Stimulated activated CD4-positive, alpha-beta T cell treated with anti-CD3 and anti-CD28 coated beads, Interleukin-4, amount 100 ng/mL, for 48 hours (primary cell): Measurements from ENCODE around the gene PTPRF.

Source experiments
- DNase-seq, 2 donors: peaks; one replicate each; pipeline ENCODE4 v3.0.0-alpha.2; 2020; ENCODE audit warnings: low read depth in 2 of 2

The PTPRF gene

DNA sequence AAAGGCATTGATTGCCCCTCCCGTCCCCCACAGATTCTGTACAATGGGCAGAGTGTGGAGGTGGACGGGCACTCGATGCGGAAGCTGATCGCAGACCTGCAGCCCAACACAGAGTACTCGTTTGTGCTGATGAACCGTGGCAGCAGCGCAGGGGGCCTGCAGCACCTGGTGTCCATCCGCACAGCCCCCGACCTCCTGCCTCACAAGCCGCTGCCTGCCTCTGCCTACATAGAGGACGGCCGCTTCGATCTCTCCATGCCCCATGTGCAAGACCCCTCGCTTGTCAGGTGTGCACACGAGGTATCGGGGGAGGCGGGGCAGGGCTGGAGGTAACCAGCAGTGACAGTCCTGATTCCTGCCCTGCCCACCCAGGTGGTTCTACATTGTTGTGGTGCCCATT, 74.5 kb downstream of the PTPRF start:
- DNase-seq: no peak

DNA sequence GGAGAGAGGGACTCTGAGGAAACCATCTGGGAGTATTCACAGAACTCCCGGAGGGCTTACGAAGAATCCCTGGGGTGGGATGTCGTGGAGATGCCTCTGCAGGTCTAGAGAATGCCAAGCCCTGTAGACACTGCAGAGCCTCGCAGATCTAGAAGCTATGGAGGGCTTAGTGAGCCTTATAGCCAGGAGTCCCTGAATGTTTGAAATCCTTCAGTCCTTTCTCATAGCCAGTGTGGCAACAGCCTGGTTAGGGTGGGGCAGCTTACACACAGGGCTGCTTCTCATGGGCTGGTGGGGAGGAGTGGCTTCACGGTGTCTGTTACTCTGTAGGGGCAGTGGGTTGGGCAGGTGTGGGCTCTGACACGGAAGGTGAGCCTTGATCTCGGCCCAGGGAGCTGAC, 75.1 kb downstream of the PTPRF start:
- DNase-seq: no peak

DNA sequence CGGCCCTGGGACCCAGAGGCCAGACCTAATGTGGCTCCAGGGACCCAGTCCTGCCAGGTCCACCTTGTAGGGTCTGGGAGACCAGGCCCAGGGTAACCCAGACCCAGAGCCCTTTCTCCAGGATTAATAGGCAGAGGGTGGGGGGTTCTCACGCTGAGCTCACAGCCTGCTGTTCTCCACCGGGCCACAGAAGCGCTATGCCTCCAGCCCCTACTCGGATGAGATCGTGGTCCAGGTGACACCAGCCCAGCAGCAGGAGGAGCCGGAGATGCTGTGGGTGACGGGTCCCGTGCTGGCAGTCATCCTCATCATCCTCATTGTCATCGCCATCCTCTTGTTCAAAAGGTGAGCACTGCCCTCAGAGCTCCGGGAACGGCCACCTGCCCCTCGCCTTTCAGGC, 75.9 kb downstream of the PTPRF start:
- DNase-seq: no peak

DNA sequence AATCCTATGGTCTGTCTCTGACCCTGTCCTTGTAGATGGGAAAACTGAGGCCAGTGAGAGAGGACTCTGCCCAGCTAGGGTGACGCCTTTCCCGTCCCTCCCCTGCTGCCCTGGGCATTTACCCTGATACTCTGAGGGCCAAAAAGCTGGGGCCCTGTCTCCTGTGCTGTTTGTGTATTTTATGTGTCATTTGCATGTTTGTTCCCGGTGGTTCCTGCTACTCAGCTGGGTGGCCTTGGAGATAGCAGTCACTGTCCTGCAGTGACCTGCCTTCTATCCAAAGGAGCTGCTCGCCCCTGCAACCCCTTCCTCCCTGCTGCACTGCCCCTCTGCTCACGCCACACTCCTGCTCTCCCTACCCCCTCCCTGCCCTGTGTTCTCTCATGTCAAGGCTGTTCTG, 78.1 kb downstream of the PTPRF start:
- DNase-seq: no peak

DNA sequence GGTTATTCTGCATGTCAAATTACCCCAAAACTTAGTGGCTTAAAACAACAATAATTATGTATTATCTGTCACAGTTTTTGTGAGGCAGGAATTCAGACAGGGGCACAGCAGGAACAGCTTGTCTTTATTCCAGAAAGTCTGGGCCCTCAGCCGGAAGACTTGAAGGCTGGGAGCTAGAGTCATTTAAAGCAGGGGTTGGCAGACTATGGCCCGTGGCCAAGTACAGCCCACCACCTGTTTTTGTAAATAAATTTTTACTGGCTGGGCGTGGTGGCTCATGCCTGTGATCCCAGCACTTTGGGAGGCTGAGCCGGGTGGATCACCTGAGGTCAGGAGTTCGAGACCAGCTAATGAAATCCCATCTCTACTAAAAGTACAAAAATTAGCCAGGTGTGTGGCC, 79.7 kb downstream of the PTPRF start:
- no peak for DNase-seq

DNA sequence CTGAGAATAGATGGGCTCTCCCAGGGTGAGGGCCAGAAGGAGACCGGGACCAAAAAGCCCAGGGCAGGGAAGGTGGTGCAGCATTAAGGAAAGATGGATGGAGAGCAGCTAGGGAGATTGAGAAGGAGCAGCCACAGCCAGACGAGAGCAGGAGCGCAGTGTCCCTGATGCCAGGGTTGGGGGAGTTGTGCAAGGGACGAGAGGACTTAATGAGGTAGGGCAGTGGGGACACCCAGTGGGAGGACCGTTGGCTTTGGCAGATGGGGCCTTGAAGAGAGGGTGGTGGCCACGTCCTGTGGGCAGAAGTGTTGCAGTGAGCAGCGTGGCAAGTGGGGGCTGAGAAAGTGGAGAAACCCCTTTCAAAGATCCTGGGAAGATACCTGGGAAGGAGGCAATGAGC, 81.3 kb downstream of the PTPRF start:
- no peak for DNase-seq

DNA sequence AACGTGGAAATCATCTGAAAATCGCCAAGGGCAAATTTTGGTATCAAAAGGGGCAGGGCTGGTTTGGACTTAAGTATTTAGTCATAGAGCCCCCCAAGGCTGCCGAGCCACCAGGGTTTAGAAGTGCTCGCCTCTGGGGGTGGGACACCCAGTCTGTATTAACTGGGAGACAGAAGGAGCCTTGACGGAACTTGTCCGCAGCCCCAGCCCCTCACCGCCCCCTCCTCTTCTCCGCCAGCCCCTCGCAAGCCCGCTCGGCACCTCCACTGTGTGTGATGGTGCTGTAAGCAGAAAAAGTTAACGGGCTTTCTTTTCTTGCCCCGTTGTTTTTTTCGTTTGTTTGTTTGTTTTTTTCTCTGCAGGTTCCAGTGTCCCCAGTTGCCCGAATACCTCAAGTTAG, 81.7 kb downstream of the PTPRF start:
- no peak for DNase-seq

DNA sequence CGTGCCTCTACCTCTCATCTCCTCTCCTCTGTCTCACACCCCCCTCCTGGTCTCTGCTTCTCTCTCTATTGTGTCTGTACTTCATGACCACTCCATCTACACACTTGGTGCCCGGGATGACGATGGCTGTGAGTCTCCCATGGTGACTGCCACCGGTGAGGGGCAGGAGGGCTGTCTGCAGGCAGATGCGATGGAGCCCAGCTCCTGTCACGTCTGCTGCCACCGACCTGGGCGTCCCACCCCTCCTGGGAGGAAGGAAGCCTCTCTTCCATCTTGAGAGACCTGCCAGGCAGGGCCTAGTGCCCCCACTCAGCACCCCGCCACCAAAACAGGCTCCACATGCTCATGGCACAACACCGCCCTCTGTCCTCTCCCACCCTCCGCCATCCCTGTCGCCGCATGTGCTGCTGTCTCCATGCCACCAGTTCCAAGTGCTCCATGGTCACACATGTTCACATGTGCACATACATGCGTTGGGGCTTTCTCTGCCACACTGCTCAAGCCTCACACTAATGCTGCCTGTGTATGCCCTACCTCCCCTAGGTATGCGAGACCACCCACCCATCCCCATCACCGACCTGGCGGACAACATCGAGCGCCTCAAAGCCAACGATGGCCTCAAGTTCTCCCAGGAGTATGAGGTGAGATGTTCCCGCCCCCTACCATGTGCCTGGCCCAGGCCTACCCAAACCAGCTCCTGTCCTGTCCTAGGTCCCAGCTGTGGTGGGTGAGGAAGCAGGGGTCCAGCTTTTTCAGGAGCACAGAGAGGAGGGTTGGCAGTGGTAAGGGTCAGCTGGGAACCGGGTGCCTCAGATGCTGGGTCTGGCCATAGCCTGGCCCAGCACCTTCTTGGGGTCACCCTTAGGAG, 82.6 kb downstream of the PTPRF start:
- no peak for DNase-seq

DNA sequence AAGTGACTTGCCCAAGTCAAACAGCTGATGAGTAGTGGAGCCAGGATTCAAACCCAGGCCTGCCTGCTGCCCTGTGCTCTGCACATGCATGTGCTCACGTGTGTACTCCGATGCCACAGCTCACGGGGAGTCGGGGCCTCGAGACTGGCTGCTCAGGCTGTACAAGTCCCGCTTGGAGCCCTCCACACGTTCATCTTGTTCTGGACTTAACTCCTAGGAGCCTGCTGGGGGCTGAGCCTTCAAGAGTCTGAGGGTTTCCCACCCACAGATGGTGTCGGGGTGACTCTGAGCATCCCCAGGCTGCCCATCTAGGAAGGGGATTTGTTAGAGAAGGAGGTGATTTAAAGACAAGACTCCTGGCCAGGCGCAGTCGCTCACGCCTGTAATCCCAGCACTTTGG, 83.5 kb downstream of the PTPRF start:
- no peak for DNase-seq

DNA sequence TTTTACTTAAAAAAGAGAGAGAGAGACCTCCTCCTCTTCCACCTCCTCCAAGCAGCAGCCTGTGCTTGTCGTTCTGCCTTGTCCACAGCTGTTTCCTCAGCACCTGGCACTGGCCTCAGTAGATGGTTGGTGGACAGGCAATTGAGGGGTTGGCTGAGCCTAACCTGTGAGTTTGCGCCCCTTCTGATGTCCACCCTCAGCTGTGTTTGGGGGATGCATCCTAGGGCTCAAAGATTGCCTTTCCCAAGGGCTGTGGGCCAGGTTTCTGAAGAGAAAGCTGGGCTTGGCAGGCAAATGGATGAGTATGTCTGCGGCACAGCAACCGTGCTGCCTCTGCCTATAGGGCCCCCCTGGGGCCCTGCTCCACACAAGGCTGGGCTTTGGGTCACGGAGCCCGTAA, 84.2 kb downstream of the PTPRF start:
- DNase-seq: no peak

DNA sequence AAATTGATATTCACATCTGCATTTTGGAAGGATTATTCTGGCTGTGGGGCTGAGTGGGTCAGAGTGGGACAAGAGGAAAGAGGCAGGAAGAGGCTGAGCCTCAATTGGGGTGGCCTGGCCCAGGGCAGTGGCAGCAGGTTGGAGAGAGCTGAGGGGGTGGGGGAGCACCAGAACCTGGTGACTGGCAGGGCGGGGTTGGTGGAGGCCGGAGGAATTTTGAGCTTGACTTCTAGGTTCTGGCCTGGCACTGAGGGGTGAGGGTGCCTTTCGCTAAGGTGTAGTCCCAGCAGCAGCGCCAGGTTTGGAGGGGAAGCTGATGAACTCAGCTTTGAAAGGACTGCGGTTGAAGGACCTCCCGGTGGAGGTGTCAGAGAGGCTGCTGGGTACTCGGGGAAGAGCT, 85.7 kb downstream of the PTPRF start:
- no peak for DNase-seq

DNA sequence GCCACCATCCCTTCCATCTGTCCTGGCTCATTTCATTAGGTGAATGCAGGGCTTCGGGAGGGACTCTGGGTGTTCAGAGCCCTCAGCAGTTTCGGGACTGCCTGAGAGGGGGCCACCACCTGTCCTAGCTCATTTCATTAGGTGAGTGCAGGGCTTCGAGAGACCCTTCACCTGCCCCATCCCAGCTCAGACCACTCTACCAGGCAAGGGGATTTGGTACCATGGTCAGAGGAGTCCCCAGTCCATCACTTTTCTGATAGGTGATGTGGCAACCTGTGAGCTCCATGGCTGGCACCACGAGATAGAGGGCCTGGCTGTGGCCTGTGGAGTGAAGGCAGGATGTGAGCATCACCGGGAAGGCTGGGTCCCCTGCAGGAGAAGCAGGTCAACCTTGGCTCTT, 86.3 kb downstream of the PTPRF start:
- DNase-seq: no peak

DNA sequence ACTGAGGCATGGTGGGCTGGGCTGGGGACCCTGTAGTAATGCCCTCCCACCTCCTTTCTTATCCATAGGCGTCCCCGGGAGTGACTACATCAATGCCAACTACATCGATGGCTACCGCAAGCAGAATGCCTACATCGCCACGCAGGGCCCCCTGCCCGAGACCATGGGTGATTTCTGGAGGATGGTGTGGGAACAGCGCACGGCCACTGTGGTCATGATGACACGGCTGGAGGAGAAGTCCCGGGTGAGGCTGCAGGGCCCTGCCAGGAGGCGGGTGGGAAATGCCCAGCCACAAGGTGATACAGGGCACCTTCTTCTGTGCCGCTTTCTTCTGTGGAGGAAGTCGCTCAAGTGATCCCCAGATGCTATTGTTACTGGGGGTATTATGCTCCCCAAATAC, 87.0 kb downstream of the PTPRF start:
- DNase-seq: no peak

DNA sequence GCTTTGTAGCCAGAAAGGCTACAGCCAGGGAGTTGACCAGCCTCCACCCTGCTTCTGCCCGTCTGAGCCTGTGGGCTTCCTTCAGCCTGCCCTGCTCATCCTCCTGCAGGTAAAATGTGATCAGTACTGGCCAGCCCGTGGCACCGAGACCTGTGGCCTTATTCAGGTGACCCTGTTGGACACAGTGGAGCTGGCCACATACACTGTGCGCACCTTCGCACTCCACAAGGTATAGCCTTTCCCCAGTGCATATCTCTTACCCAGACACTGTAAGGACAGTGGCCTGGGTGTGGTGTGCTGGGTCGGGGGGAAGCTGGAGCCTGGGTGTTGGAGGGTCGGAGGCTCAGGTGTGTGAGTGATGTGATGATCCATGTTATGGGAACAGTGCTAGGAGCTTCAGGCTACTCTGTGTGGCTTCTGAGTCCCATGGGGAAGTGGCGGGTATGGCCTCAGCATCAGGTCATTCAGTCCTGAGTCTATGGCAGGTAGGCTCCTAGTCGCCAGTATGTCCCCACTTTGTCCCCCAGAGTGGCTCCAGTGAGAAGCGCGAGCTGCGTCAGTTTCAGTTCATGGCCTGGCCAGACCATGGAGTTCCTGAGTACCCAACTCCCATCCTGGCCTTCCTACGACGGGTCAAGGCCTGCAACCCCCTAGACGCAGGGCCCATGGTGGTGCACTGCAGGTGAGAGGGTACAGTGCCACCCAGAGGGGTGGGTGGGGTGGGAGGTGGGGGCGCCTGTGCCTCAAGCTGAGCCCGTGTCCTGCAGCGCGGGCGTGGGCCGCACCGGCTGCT, 88.0 kb downstream of the PTPRF start:
- no peak for DNase-seq

DNA sequence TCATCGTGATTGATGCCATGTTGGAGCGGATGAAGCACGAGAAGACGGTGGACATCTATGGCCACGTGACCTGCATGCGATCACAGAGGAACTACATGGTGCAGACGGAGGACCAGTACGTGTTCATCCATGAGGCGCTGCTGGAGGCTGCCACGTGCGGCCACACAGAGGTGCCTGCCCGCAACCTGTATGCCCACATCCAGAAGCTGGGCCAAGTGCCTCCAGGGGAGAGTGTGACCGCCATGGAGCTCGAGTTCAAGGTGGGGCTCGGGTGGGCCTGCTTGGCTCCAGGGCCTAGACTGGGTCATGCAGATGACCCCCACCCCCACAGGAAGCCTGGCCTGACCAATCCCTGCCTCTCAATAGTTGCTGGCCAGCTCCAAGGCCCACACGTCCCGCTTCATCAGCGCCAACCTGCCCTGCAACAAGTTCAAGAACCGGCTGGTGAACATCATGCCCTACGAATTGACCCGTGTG, 88.7 kb downstream of the PTPRF start:
- no peak for DNase-seq

DNA sequence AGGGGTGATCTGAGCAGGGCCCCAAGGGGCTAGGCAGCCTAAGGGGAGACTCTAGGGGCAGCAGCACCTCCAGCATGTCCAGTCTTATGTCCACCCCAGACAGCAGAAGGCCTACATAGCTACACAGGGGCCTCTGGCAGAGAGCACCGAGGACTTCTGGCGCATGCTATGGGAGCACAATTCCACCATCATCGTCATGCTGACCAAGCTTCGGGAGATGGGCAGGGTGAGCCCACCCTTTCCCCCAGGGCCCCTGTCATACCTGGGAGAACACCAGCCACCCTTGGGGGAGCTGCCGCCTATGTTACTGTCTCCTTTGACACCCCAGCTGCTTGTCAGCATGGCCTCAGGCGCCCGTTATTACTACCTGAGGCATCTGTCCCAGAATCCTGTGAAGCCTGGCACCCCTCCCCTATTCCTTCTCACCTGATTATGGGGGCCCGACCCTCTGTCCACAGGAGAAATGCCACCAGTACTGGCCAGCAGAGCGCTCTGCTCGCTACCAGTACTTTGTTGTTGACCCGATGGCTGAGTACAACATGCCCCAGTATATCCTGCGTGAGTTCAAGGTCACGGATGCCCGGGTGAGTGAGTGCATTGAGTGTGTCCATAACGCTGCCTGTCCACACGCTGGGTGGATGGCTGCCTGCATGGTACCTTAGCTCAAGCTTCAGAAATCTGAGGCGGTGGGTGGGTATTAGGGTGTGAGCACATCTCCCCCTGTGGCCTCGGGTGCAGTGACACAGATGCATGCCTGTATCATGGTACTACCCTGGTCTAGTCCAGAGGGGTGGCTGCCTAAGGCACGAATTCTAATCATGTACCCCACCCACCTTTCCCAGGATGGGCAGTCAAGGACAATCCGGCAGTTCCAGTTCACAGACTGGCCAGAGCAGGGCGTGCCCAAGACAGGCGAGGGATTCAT, 89.6 kb downstream of the PTPRF start:
- DNase-seq: no peak

DNA sequence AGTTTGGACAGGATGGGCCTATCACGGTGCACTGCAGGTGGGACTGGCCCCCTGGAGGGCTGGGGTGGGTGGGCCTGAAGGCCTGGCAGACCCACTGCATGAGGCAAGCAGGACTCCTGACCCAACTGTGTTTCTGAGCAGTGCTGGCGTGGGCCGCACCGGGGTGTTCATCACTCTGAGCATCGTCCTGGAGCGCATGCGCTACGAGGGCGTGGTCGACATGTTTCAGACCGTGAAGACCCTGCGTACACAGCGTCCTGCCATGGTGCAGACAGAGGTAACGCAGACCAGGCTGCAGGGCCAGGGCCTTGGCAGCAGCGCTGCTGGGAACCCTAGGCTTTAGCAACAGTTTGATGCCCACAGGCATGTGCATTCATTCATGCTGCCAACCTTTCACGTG, 90.3 kb downstream of the PTPRF start:
- no peak for DNase-seq

DNA sequence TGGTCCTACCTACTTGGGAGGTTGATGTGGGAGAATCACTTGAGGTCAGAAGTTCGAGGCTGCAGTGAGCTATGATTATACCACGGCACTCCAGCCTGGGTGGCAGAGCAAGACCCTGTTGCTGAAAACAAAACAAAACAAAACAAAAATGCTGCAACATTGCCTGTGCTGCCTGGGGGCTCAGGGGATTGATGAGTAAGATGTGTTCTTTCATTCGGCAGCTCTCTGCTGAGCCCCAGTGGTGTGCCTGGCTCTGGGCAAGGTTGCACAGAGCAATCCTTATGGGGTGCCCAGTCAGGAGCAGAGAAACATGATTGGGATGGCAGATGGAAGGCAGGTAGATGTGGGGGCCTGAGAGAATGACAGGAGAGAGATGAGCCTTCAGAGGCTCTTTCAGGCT, 90.7 kb downstream of the PTPRF start:
- DNase-seq: no peak

DNA sequence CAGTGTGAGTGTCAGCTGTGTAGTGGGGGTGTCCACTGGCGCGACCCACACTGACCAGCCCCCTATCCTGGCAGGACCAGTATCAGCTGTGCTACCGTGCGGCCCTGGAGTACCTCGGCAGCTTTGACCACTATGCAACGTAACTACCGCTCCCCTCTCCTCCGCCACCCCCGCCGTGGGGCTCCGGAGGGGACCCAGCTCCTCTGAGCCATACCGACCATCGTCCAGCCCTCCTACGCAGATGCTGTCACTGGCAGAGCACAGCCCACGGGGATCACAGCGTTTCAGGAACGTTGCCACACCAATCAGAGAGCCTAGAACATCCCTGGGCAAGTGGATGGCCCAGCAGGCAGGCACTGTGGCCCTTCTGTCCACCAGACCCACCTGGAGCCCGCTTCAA, 91.2 kb downstream of the PTPRF start:
- no peak for DNase-seq

DNA sequence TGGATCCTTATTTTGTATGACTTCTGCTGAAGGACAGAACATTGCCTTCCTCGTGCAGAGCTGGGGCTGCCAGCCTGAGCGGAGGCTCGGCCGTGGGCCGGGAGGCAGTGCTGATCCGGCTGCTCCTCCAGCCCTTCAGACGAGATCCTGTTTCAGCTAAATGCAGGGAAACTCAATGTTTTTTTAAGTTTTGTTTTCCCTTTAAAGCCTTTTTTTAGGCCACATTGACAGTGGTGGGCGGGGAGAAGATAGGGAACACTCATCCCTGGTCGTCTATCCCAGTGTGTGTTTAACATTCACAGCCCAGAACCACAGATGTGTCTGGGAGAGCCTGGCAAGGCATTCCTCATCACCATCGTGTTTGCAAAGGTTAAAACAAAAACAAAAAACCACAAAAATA, 91.8 kb downstream of the PTPRF start:
- DNase-seq: no peak

DNA sequence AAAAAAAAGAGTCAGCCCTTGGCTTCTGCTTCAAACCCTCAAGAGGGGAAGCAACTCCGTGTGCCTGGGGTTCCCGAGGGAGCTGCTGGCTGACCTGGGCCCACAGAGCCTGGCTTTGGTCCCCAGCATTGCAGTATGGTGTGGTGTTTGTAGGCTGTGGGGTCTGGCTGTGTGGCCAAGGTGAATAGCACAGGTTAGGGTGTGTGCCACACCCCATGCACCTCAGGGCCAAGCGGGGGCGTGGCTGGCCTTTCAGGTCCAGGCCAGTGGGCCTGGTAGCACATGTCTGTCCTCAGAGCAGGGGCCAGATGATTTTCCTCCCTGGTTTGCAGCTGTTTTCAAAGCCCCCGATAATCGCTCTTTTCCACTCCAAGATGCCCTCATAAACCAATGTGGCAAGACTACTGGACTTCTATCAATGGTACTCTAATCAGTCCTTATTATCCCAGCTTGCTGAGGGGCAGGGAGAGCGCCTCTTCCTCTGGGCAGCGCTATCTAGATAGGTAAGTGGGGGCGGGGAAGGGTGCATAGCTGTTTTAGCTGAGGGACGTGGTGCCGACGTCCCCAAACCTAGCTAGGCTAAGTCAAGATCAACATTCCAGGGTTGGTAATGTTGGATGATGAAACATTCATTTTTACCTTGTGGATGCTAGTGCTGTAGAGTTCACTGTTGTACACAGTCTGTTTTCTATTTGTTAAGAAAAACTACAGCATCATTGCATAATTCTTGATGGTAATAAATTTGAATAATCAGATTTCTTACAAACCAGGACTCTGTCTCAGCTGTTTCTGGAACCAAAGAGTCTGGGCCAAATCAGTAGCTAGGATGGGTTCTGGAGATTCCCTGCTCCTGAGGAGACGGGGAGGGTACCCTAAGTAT, 92.5 kb downstream of the PTPRF start:
- no peak for DNase-seq
